ENCODE measurements around the gene STARD3.

GRCh38 chr17:39600288-39600996 is 36.5 kb upstream of the STARD3 start:
- no peak for TF ChIP-seq CTCF (IDR thresholded peaks at IDR 0.05)
- TF ChIP-seq POLR2AphosphoS5 (IDR thresholded peaks at IDR 0.05; ENCODE audit: low read depth, low read length): no peak
- TF ChIP-seq REST (IDR thresholded peaks at IDR 0.05; ENCODE audit: insufficient read depth in 1 of 2, low read depth in 2 of 2, low read length in 1 of 2): no peak
- TF ChIP-seq SIN3A (IDR thresholded peaks at IDR 0.05; ENCODE audit: borderline replicate concordance, insufficient read depth, low read depth, low read length): no peak
- TF ChIP-seq TCF7L2 (IDR thresholded peaks at IDR 0.05; ENCODE audit: low read depth, low read length): no peak
